ENCODE data around the gene FBXO41.

The FBXO41 gene, protein sequence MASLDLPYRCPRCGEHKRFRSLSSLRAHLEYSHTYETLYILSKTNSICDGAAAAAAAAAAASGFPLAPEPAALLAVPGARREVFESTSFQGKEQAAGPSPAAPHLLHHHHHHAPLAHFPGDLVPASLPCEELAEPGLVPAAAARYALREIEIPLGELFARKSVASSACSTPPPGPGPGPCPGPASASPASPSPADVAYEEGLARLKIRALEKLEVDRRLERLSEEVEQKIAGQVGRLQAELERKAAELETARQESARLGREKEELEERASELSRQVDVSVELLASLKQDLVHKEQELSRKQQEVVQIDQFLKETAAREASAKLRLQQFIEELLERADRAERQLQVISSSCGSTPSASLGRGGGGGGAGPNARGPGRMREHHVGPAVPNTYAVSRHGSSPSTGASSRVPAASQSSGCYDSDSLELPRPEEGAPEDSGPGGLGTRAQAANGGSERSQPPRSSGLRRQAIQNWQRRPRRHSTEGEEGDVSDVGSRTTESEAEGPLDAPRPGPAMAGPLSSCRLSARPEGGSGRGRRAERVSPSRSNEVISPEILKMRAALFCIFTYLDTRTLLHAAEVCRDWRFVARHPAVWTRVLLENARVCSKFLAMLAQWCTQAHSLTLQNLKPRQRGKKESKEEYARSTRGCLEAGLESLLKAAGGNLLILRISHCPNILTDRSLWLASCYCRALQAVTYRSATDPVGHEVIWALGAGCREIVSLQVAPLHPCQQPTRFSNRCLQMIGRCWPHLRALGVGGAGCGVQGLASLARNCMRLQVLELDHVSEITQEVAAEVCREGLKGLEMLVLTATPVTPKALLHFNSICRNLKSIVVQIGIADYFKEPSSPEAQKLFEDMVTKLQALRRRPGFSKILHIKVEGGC

DNA sequence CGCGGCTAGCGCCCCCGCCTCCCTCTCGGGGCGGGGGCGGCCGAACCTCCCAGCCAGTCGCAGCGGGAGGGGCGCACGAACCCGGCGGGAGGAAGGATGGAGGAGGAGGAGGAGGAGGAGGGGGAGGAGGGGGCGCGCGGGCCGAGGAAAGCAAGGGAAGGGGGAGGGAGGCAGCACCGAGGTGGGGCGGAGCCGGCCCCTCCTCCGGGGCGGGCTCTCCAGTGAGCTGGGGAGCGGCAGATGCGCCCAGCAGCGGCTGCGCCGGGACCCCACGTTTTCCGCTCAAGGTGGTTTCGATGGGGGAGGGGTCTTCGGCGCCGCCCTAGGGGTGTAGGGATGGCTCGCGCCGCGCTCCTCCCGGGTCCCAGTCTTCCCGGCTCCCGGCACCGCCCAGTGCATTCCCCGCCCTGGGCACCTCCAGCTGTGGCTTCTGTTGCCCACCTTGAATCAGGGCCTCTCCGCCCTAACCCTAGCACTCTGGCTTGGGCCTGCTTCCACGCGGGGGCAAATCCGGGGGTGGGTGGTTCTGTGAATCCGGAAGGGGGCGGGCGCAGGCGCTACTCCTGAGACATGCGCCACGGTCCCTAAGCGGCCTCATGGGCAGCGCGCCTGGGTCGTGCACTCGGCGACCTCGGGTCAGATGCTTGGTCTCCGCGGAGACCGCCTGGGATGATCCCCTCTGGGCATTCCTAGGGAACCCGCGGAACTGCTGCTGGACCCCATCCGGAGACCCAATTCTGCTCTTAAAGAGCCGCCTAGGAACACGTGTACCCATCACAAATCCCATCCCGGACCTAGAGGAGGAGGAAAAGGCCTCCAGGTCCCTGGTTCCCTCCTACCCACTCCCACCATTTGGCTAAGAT, at the start of gene FBXO41:
Gene FBXO41 (minus strand): TSS at position 183 of the 863 bp plus-strand sequence. CDS start 14,848 bp downstream, outside the sequence.
- DNase-seq = peak; percentile 74

DNA sequence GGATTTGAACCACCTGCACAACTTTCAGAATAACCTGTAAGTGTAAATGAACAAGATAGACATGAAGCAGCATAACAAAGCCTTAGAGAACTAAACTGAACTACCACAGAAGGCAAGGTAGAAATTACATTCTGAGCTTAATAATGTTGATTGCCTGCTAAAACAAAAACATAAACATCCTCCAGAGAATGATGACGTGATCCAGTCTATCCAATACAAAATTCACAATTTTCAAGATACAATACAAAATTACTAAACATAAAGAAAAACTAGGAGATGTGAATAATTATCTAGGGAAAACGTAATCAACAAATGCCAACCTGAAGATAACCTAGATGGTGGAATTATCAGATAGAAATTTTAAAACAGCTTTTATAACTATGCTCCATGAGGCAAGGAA, 49.8 kb upstream of the FBXO41 start:
- DNase-seq = no peak

DNA sequence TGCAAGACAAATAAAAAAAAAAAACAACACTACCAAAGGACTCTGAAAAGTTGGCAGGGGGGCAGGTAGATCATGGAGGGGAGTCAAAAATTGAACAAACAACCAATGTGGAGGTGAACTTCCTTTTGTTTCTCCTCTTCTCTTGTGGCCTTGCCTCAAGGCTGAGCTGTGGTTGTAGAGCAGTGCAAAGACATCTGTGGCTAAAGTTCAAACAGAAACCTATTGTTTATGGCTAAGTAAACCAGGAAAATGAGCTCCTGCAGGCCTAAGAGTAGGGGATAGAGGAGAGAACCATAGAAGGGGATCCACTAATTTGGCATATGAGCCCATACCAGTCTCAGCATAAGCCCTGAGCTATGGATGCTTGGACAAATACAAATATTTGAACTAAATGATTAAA, 49.3 kb upstream of the FBXO41 start:
- DNase-seq = no peak

DNA sequence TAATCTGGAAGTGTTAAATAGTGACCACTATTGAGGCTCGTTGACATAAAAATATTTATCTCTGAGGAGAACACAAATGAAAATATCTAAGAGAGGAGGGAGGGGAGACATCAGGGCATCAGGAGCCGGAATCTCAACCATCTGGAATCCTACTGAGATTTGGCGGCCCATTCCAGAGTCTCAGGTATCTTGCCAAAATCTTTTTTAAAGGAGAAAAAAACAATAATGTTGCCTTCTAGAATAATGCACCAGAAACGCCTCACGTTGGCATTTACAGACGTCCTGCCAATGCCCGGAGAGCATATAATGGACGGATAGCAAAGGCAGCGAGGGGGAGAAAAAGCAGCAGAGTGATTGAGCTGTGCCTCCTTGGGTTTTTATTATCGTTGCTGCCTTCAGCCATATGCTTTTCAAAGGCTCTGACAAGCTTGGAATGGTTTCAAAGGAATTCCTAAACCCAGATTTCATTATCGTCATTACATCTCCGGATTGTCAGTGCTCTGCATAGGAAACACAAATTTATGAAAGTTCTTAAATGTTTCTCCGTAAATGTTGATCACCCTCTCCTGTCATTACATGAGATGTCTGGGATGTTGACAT, 39.9 kb upstream of the FBXO41 start:
- no peak for DNase-seq

DNA sequence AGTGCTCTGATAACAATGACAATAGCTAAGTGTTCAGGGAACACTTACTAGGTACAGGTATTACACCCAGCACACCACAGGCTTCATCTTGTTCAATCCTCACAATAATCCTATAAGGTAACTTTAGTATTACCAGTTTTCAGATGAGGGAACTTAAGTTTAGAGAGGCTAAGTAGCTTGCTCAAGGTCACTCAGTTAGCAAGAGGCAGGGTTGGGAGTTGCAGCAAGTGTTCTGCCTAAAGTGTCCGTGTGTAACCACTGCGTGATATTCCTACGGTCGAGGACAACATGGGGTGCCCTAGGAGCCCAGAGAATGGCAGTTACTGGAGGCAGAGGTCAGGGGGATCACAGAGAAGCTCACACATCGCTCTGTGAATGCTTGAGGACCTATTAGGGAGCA, 39.3 kb upstream of the FBXO41 start:
- no peak for DNase-seq

DNA sequence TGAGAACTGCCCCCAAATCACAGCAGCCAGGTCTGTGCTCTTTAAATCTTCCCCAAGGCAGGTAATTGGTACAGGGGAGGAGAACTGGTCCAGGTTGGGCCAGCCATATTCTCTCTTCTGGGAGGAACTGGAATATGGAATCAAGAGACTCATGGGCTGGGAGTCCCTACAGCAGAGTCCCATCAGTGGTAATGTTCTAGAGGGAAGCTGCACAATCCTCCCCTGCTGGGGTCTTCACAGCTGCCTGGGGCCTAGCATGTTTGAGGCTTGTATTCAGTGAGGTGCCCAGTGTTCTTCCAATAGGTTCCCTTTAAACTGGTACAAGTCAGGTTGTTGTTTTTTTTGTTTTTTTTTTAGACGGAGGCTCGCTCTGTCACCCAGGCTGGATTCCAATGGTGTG, 30.2 kb upstream of the FBXO41 start:
- DNase-seq = no peak

DNA sequence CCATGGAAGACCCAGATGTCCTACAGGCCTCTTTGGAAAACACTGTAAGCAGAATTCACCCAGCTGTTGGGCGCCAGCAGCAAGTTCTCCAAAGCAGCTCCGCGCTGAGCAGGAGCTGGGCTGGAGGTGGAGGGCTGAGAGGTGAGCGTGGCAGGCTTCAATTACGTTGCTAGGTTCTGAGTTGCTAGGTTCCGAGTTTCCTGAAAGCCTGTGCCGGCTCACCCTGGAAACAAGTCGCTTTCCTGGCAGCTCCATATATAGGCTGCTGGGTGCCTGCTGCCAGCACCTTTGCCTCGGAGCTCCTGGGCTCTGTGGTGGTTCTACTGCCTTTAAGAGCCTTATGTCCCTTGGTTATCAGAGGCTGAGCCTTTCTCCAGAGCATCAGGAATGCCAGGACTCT, 23.4 kb upstream of the FBXO41 start:
- DNase-seq = no peak

DNA sequence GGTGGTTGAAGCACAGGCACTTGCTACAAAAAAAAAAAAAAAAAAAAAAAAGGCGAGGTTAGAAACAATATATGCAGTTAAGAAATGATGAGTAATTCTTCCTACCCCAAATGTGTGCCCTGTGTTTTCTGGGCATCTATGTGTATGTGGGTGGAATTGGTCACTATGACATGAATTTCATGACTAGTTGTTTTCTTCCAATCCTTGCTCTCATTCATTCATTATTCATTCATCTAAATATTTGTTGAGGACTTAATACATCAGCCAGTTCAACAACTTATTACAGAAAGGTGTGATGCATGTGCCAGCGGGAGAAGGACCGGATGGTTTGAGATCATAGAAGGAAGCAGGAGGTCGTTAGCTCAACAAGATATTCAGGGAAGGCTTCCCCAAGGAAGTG, 17.4 kb upstream of the FBXO41 start:
- no peak for DNase-seq

DNA sequence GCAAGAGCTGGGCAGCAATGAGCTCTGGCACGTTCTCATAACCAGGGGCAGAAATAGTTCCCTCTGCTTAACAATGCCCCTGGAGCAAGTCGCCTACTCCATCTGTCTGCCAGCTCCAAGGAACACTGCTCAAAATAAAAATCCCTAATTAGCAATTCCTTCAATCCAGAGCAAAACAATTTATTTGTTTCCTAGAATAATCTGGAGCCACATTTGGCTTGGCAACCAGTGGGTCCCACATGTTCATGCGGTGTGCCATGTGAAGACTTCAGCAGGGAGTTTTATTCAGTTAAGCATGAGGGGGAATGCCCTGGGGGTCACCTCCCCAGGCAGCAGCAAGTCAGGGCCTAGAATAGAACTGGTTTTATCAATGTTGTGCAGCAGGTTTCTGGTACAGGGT, 16.6 kb upstream of the FBXO41 start:
- DNase-seq = no peak

DNA sequence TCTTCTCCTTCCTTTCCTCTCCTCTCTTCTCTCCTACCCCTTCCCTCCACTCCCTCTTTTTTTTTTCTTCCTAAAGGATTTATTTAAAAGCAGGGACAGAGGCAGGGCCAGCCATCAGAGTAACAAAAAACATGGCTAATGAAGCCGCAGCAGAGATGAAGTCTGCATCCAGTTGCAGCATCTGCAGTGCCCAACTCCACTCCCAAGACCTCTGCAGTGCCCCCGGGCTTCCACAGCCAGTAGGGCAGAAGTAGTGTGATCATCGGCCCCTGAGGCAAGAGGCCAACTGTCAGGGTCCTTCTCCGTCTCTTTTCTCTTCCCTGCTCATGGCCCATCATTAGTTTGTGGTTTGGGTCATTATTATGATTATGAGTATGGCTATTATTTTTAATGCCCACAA, 13.3 kb upstream of the FBXO41 start:
- no peak for DNase-seq

DNA sequence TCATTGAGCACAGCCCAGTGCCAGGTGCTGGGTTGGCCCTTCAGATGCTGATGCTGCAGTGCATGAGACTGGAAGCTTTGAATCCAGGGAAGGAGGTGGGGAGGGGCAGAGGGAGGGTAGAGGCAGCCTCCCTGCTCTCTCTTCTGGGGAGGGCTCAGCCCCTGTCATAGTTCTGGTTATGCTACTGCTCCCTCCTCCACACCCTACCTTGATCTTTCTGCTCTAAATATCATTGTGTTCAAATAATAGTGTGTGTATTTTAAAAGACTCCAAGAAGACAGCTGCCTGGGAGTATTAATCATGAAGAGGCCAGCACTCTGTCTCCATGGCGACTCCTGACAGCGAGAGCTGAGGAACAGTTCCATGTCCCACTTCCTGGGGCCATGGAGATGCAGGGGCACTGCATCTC, 12.9 kb upstream of the FBXO41 start:
- DNase-seq = no peak

DNA sequence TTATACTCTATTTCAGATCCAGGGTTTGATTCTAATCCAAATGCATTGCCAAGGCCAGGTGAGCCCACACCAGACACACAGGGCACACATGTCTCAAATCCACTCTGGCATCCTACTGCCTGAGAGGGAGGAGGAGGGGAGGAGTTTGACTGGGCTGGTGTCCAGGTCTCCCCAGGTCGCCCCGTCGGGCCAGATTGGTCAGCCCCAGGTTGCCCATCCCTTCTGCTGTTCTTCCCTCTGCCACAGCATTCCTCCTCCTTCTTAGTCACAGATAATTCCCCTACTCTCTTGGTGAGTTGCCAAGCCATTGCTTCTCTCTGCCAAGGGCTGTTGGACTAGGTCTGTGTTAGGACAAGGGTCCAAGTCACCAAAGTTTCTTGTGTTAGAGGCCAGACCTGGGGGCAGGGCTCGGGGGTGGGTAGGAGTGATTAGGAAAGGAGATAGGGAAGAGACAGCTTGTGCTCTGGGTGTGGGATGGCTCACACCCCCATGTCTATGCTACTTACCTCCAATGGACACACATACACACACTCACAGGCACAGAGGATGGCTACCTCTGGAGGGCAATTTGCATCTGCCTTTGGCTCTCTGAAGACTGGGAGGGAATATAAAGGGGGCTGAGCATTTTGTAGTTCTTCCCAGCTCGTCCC, 11.6 kb upstream of the FBXO41 start:
- no peak for DNase-seq

DNA sequence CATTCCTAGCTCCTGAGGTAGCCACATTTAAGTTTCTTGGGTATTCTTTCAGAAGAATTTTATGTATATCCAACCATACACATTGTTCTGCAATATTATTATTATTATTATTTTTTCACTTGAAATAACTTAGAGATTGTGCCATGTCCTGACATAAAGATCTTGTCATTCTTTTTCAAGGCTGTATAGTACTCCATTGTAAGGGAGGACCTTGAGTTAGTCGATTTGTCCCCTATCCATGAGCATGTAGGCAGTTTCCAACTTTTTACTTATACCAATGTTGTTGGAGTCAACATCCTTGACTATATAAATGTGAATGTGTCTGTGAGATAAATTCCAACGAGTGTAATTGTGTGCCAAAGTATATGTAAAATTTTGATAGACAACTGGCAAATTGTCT, 10.0 kb upstream of the FBXO41 start:
- DNase-seq = no peak

DNA sequence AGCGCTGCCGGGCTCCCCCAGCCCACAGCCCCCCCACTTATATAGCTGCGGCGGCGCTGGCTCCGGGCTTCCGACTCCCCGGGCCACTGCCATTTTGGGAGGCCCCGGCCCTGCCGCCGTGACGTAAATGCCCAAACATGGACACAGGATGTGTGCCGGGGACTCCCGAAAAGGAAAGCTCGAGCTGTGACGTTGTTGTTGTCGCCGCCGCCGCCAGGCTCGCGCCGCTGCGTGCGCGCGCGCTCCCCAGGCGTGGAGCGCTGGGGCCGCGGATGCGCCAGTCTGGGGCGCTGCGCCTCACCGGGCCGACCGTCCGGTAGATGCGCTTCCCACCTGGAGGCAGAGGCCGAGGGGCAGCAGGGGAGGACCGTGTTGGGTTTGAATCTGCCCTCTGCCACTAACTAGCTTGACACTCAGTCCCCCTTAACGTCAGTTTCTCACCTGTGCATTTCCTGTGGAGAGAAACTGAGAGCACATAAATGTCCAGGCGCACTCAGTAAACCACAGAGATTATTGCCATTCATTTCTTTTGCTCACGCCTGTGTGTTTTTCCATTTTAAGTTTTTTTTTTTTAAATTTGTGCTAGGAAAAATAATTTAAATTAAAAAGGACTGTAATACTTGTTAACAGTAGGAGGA, 9.4 kb upstream of the FBXO41 start, which contains the start of gene EGR4:
Gene EGR4 (minus strand): TSS at position 15 of the 638 bp plus-strand sequence. CDS start 231 bp downstream, outside the sequence.
- DNase-seq = peak; percentile 94

DNA sequence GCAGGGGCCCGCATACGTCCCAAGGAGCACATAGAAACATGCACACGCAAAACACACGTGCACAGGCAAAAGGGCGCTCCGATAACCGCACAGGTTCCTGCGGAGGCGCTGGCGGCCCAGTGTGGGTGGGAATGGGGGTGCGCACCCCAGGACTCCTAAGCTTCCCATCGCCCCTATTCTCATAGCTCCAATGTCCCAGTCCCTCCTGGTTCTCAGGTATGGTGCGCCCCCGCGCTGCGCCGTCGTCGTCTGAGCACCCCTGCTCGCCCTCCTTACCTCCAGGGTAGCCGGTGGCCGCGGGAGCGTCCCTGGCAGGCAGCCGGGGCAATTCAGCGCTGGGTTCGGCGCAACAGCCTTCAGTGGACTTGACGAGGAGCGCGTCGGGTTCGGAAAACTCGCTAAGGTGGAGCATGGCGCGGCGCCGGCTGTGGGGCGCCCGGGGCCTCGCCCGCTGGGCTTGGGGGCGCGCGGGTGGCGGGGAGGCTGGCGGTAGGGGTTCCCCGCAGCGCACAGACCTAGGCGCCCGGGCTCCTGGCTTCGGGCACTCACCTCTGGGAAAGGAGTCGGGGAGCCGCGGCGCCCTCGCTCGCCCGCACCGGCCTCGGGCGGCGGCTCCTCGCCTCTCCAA, 8.7 kb upstream of the FBXO41 start:
- DNase-seq = no peak

DNA sequence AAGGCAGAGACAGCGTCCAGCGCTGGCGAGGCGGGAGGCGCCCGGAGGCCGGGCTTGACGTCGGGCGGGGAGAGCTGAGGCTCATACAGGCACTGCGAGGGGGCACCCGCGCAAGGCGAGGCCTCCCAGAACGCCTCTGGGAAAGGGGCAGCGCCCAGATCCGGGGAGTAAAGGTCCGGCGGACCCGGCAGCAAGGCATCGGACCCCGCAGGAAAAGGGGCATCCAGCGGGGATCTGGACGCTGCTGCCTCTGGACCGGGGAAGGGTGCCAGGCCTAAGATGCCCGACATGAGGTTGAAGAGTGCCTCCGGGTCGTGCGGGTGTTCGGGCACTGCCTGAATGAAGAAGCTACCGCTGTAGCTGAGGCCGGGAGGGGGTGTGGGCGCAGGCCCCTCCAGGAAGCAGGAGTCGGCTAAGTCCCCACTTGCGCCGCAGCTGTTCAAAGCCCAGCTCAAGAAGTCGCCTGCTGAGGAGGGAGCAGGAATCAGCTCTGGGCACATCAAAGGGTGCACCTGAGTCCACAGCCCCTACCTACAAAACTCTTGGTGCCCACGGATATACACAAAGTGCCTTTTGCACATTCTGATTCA, 8.1 kb upstream of the FBXO41 start:
- DNase-seq = no peak

DNA sequence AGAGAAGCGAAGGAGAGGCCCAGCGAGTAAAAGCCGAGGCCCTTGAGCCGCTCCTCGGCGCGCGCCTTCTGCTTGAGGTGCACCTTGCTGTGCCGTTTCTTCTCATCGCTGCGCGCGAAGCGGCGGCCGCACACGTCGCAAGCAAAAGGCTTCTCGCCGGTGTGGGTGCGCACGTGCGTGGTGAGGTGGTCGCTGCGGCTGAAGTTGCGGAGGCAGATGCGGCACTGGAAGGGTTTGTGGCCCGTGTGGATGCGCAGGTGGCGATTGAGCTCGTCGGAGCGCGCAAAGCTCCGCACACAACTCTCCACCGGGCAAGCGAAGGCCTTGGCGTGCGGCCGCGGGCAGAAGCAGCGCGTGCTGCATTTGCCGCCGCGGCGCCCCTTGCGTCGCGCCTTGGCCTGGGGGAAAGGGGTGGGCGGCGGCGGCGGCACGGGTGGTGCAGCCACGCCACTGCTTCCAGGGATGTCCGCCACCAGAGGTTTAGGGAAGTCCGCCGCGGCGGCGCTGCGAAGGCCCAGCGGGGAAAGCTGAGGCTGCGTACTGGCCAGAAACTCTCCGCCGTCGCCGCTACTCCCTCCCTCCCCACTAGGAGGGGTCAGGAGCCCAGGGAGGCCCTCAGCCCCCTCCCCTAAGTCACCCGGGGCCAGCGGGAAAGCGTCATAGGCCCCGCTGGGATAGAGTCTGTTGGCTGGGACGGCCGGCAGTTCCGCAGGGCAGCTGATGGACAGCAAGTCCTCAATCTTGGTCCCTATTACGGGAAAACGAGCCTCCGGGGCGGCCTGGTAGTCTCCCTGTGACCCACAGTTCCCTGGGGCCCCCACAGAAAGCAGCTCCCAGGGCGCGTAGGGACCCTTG, 7.4 kb upstream of the FBXO41 start:
- DNase-seq = no peak

DNA sequence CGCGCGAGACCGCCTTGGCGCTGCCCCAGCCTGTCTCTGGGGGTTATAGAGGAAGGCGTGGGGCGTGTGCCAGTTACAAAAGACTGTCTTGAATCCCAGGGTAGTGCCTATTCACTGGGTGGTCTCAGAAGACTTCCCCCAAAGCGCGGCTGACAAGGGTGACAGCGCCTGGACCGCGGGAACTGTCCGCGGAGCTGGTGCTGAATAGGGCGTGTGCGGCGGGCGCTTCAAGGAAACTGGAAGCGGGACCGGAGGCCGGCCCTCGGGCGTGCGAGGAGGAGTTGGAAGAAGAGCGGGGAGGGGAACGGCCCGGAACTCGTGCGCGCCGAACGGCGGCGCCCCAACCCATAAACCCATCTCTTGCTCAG, 6.8 kb upstream of the FBXO41 start:
- DNase-seq = peak; percentile 64

DNA sequence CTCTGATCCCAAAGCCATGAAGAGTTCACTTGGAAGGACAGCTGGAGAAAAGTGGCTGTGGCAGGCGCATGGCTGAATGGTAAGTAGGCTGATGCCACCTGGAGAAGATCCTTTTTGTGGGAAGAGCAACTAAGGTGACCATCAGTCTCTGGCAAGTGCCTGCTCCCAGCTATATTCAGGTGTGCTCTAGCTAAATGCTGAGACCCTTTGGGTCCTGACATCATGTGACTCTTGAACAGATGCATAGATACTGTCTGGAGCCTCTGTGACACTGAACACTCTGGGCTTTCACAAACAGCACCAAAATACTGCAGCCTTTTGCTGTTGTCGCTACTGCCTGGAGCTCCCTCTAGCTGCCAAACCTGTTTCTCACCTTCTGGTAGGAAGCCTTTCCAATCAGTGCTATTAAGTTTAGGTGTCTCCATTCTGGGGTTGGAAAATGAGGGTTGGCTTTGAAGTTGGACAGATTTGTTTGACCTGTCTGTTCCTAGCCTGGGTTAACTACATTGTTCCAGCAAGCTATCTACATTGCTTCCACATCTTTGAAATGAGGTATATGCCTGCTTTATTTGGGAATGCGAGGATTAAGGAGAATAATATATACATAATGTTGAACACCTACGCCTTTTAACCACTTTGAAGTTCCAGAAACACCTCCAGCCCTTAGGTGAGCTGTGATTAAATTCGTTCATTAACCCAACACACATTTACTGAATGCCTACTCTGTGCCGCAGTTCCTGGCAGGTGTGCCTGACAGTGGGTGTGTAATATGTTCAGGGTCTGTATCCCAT, 6.0 kb upstream of the FBXO41 start:
- DNase-seq = peak; percentile 64

Measured in CD4-positive, alpha-beta T cell treated with Interleukin-12 subunit alpha and Interleukin-12 subunit beta, for 1 hour (primary cell).